Measurements from ENCODE around the gene DPP9.

DNA sequence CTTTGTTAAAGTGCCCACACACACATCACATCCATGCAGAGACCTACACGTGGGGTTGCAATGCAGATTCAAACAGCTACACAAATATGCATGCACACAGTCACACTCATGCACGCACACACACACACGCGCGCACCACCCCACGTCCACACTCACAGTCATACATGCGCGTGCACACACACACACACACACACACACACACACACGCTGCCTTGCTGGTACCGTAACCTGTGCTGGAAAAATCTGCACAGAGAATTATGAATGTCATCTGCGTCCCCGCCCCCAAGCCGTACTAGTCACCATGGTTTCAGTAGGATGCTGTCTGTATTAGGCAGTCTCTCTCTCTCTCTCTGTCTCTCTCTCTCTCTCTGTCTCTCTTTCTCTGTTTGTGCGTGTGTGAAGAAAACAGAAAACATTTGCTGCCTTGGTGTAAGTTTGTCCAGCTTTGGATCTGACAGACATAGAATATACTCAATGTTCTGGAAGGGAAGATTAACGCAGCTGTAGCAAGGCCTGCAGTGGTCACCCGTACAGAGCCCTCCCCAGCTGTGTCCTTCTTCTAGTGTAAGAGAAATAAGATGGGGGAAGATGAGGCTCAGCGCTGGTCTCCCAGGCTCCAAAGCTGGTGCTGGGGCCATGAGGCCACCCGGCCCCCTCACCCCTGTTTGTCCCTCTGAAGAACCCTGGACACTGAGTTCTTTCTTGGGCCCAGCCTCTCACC, 26.4 kb upstream of the DPP9 start:
- TF ChIP-seq EGR1 (IDR thresholded peaks at IDR 0.05) (no peak), EP300 (IDR thresholded peaks at IDR 0.05; ENCODE audit: borderline replicate concordance) (no peak), FOXM1 (IDR thresholded peaks at IDR 0.05; ENCODE audit: borderline replicate concordance, low read depth) (no peak), TCF12 (IDR thresholded peaks at IDR 0.05; ENCODE audit: low read depth) (no peak)
- TF ChIP-seq, protein P1, sequence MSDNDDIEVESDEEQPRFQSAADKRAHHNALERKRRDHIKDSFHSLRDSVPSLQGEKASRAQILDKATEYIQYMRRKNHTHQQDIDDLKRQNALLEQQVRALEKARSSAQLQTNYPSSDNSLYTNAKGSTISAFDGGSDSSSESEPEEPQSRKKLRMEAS (IDR thresholded peaks at IDR 0.05) = no peak
